ENCODE data around the gene CMSS1.

CMSS1 gene

DNA sequence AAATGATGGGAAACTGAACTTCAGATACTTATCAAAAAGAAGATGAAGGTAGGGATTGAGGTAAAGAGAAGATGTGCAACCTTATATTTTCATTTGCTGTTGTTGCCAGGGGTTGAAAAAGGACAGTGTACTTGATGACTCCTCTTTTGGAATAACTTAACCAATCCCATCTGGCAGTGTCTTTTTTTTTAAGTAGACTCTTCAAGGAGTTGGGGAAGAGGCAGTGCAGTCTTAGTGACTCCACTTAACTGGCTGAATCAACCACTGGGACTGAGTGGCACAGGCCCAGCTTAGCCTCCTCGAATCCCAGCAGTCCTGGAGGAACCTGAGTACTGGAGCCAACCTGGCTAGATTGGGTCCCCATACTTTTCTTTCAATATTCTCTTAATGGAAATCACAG lies 323.9 kb downstream of the CMSS1 start:
- Histone ChIP-seq H3K9me3 (ENCODE audit: low read length) (0 out of 2 replicates have a peak, but pooled peaks cover 5% of the 10 kb centered on the region), H2AFZ (ENCODE audit: low read length) (no peak overlapping the region), H3K27ac (ENCODE audit: low read depth, low read length, poor library complexity, severe bottlenecking) (no peak overlapping the region), H3K36me3 (ENCODE audit: insufficient read depth, low read length) (no peaks in the 10 kb centered on the region), H3K4me3 (ENCODE audit: low read depth, low read length, poor library complexity, severe bottlenecking) (no peak overlapping the region), H3K9ac (ENCODE audit: low read length) (no peak overlapping the region), H3K4me2 (ENCODE audit: low read length) (no peak overlapping the region), H3K4me1 (ENCODE audit: insufficient read depth, low read length, severe bottlenecking) (no peaks in the 10 kb centered on the region), H3K79me2 (ENCODE audit: insufficient read depth, low read length) (no peaks in the 10 kb centered on the region), H3K9me2 (ENCODE audit: low read depth, low read length) (no peaks in the 10 kb centered on the region), H4K20me1 (ENCODE audit: insufficient read depth, low read length) (no peaks in the 10 kb centered on the region), H3K27me3 (ENCODE audit: insufficient read depth, low read length) (no peaks in the 10 kb centered on the region), H3F3A (ENCODE audit: insufficient read depth, low read length) (no peaks in the 10 kb centered on the region)
- TF ChIP-seq, protein P1, sequence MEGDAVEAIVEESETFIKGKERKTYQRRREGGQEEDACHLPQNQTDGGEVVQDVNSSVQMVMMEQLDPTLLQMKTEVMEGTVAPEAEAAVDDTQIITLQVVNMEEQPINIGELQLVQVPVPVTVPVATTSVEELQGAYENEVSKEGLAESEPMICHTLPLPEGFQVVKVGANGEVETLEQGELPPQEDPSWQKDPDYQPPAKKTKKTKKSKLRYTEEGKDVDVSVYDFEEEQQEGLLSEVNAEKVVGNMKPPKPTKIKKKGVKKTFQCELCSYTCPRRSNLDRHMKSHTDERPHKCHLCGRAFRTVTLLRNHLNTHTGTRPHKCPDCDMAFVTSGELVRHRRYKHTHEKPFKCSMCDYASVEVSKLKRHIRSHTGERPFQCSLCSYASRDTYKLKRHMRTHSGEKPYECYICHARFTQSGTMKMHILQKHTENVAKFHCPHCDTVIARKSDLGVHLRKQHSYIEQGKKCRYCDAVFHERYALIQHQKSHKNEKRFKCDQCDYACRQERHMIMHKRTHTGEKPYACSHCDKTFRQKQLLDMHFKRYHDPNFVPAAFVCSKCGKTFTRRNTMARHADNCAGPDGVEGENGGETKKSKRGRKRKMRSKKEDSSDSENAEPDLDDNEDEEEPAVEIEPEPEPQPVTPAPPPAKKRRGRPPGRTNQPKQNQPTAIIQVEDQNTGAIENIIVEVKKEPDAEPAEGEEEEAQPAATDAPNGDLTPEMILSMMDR (IDR thresholded peaks at IDR 0.05; ENCODE audit: low read length): no peak
- TF ChIP-seq EZH2 (IDR thresholded peaks at IDR 0.05; ENCODE audit: borderline replicate concordance, low read length): no peak

- Histone ChIP-seq H3K9me3 (ENCODE audit: low read length) (0 out of 2 replicates have a peak, but pooled peaks cover 5% of the 10 kb centered on the region), H3K27me3 (ENCODE audit: insufficient read depth, low read length) (no peaks in the 10 kb centered on the region), H3K4me3 (ENCODE audit: low read depth, low read length, poor library complexity, severe bottlenecking) (no peak overlapping the region), H3K9me2 (ENCODE audit: low read depth, low read length) (no peaks in the 10 kb centered on the region), H3K4me1 (ENCODE audit: insufficient read depth, low read length, severe bottlenecking) (no peaks in the 10 kb centered on the region), H3K79me2 (ENCODE audit: insufficient read depth, low read length) (no peaks in the 10 kb centered on the region), H3K27ac (ENCODE audit: low read depth, low read length, poor library complexity, severe bottlenecking) (no peak overlapping the region), H3F3A (ENCODE audit: insufficient read depth, low read length) (no peaks in the 10 kb centered on the region), H2AFZ (ENCODE audit: low read length) (no peak overlapping the region), H4K20me1 (ENCODE audit: insufficient read depth, low read length) (no peaks in the 10 kb centered on the region), H3K36me3 (ENCODE audit: insufficient read depth, low read length) (peaks cover 4% of the 10 kb centered on the region; the same call in 1 of the 2 replicates), H3K9ac (ENCODE audit: low read length) (no peak overlapping the region), H3K4me2 (ENCODE audit: low read length) (no peak overlapping the region)
- TF ChIP-seq EZH2 (IDR thresholded peaks at IDR 0.05; ENCODE audit: borderline replicate concordance, low read length): no peak
Observed at GRCh38 chr3:100144255-100144866, 326.7 kb downstream of the CMSS1 start.

DNA sequence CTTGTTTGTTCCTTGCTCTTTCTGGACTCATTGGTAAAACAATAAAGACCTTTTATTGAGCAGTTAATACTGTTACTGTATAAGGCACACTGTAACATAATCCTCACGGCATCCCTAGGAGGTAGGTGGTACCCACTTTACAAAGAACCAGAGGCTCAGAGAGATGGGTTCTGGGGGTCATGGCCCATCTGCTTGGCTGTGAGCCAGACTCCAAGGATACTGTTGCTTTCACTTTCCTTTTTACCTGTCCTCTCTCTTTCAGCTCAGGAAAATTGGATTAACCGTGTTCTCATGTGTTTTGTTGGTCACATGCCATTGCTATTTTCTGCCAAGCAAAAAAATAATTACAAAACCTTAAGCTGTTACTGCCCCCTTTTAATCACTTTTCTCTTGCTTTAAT lies 331.5 kb downstream of the CMSS1 start:
- no peak overlapping the region for H3K4me3 ChIP-seq (ENCODE audit: low read depth, low read length, poor library complexity, severe bottlenecking)
- no peak overlapping the region for H3K9ac ChIP-seq (ENCODE audit: low read length)
- no peaks in the 10 kb centered on the region for H3K79me2 ChIP-seq (ENCODE audit: insufficient read depth, low read length)
- no peaks in the 10 kb centered on the region for H3K4me1 ChIP-seq (ENCODE audit: insufficient read depth, low read length, severe bottlenecking)
- TF ChIP-seq EZH2 (IDR thresholded peaks at IDR 0.05; ENCODE audit: borderline replicate concordance, low read length): no peak
- TF ChIP-seq, protein P1 (IDR thresholded peaks at IDR 0.05; ENCODE audit: low read length): no peak
- no peaks in the 10 kb centered on the region for H3K9me3 ChIP-seq (ENCODE audit: low read length)
- no peak overlapping the region for H2AFZ ChIP-seq (ENCODE audit: low read length)
- no peaks in the 10 kb centered on the region for H3K27me3 ChIP-seq (ENCODE audit: insufficient read depth, low read length)
- H4K20me1 ChIP-seq (ENCODE audit: insufficient read depth, low read length): no peaks in the 10 kb centered on the region
- H3K9me2 ChIP-seq (ENCODE audit: low read depth, low read length): no peaks in the 10 kb centered on the region
- no peak overlapping the region for H3K27ac ChIP-seq (ENCODE audit: low read depth, low read length, poor library complexity, severe bottlenecking)
- no peak overlapping the region for H3K4me2 ChIP-seq (ENCODE audit: low read length)
- peaks cover 15% of the 10 kb centered on the region; the same call in 1 of the 2 replicates for H3K36me3 ChIP-seq (ENCODE audit: insufficient read depth, low read length)
- no peaks in the 10 kb centered on the region for H3F3A ChIP-seq (ENCODE audit: insufficient read depth, low read length)

Measured in OCI-LY1 (cell line).